RPMI7951 (cell line): Measurements from ENCODE around the gene DOCK10. TPM values are rescaled to one million over a fixed set of nuclear protein-coding genes. Genes with fewer than 3 reads are reported as not detected.
"Not testable (repeated sequence)": the region's sequence is repeated elsewhere in the genome, so short reads cannot be mapped to it uniquely, and the experiment has no call there.

ENCODE experiments used
- DNase-seq: peaks from one replicate; pipeline ENCODE4 v3.0.0-alpha.2; 2012; ENCODE audit warnings: low read depth
- total RNA-seq: library from RNA; depleted of rRNA; stranded (reverse); fragments of >200 nt; shearing (Covaris generic); gene quantifications from 2 replicates; pipeline ENCODE4 v1.2.3, GENCODE V29; 2014

Gene DOCK10
- total RNA-seq, 1 experiment from 2014 or later: 42.8 TPM

- DNase-seq: no peak
Measured at GRCh38 chr2:224918626-224919471, 123.4 kb downstream of the DOCK10 start.

- not testable (repeated sequence) for DNase-seq
Measured at GRCh38 chr2:224917246-224917645, 125.0 kb downstream of the DOCK10 start.

- DNase-seq: no peak
Measured at GRCh38 chr2:224915136-224915535, 127.1 kb downstream of the DOCK10 start.

- DNase-seq: no peak
Measured at GRCh38 chr2:224910574-224910925, 131.7 kb downstream of the DOCK10 start.

- peak; percentile 87 for DNase-seq
Measured at GRCh38 chr2:224909885-224910573, 132.2 kb downstream of the DOCK10 start.

GRCh38 chr2:224908818-224909217 is 133.4 kb downstream of the DOCK10 start:
- DNase-seq: no peak

- peak; percentile 45 for DNase-seq
Measured at GRCh38 chr2:224904381-224904780, 137.9 kb downstream of the DOCK10 start.

GRCh38 chr2:224903621-224904020 is 138.6 kb downstream of the DOCK10 start:
- DNase-seq: no peak

- no peak for DNase-seq
Measured at GRCh38 chr2:224901121-224901676, 141.1 kb downstream of the DOCK10 start.

GRCh38 chr2:224895377-224895776 is 146.9 kb downstream of the DOCK10 start:
- no peak for DNase-seq

GRCh38 chr2:224894356-224894755 is 147.9 kb downstream of the DOCK10 start:
- DNase-seq: no peak

- DNase-seq: no peak
Measured at GRCh38 chr2:224893848-224894247, 148.4 kb downstream of the DOCK10 start.

- peak; percentile 73 for DNase-seq
Measured at GRCh38 chr2:224892574-224893204, 149.6 kb downstream of the DOCK10 start.

GRCh38 chr2:224890372-224890771 is 151.9 kb downstream of the DOCK10 start:
- no peak for DNase-seq

- peak; percentile 74 for DNase-seq
Measured at GRCh38 chr2:224887141-224887540, 155.1 kb downstream of the DOCK10 start.

- DNase-seq: peak; percentile 78
Measured at GRCh38 chr2:224885836-224886547, 156.3 kb downstream of the DOCK10 start.

- no peak for DNase-seq
Measured at GRCh38 chr2:224885291-224885690, 157.0 kb downstream of the DOCK10 start.

- DNase-seq: peak; percentile 66
Measured at GRCh38 chr2:224884188-224884587, 158.1 kb downstream of the DOCK10 start.

- no peak for DNase-seq
Measured at GRCh38 chr2:224883700-224884099, 158.6 kb downstream of the DOCK10 start.

- DNase-seq: no peak
Measured at GRCh38 chr2:224883172-224883516, 159.1 kb downstream of the DOCK10 start.

- peak; percentile 90 for DNase-seq
Measured at GRCh38 chr2:224882291-224883171, 159.7 kb downstream of the DOCK10 start.
